HS-27A (cell line): ENCODE results near the gene TAF11.
"Not testable (repeated sequence)": the region's sequence is repeated elsewhere in the genome, so short reads cannot be mapped to it uniquely, and the experiment has no call there.

Experiments
- DNase-seq: peaks from one replicate; pipeline ENCODE4 v3.0.0-alpha.2; 2012; ENCODE audit warnings: low read depth, missing footprints

The TAF11 gene

DNA sequence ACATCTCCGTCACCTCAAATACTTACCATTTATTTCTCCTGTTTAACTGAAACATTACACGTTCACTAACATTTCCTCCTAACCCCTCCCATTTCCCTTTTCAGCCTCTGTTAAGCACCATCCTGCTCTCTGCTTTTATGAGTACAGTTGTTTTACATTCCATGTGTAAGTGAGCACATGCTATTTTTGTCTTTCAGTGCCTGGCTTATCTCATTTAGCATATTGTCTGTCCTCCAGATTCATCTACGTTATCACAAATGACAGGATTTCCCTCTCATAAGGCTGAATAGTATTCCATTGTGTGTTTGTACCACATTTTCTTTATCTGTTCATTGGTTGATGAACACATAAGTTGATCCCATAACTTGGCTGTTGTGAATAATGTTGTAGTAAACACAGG is 22.7 kb downstream of the TAF11 start:
- no peak for DNase-seq

DNA sequence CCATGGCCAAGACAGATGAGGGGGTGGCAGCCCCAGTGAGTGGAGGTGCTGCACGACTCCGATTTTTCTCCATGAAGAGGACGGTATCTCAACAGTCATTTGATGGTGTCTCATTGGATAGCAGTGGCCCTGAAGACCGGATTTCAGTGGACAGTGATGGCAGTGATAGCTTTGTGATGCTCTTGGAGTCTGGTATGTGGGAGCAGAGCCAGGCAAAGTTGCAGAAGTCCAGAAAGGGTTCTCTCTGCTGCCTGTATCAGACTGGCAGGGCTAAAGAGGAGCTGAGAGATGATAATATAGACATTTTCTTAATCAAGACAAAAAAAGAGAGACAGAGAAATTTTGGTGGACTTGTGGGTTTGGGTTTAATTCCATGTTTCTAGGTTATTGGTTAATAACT is 23.8 kb downstream of the TAF11 start:
- no peak for DNase-seq

DNA sequence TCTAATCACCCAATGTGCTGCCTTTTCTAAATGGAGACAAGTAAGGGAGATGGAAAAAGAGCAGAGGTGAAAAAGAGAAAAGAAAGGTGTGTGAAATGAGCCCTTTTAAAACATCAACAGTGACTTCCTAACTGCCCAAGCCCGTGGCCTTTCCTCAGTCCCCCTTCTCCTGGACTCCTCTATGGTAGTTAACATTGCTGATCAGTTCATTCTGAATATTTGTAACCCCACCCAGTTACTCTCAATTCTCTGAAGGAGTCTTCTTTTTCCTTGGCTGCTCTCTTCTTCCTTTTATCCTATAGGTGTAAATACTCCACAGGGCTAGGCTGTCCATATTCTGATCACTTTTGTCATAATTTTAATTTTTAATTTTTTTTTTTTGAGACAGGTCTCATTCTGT is 27.1 kb downstream of the TAF11 start:
- no peak for DNase-seq

DNA sequence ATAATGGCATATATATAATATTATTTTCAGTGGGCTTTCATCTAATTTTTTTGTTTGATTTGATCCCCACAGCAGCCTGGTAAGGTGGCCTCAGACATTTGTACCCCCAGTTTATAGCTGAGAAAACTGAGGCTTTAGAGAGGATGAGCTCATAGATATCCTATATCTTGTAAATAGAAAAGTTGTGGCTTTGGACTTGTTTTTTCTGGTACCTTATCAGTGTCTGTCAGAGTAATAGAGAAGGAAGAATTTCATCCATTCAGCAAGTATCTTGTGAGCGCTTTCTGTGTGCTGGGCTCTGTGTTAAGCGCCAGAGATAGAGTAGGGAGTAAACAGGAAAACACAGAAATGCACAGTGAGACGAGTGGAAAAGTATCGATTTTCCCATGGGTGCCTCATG is 27.9 kb downstream of the TAF11 start:
- DNase-seq = no peak

DNA sequence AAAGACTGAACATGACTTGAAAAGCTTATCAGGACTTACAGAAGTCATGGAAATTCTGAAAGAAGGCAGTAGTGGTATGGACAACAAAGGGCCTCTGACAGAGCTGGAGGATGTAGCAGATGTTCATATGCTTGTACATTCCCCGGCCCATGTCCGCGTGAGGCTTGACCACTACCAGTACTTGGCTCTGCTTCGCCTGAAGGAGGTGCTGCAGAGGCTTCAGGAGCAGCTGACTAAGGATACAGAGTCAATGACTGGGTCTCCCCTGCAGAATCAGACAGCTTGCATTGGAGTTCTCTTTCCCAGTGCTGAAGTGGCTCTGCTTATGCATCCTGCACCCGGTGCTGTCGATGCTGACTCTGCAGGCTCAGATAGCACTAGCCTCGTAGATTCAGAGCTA is 29.2 kb downstream of the TAF11 start:
- DNase-seq = no peak

DNA sequence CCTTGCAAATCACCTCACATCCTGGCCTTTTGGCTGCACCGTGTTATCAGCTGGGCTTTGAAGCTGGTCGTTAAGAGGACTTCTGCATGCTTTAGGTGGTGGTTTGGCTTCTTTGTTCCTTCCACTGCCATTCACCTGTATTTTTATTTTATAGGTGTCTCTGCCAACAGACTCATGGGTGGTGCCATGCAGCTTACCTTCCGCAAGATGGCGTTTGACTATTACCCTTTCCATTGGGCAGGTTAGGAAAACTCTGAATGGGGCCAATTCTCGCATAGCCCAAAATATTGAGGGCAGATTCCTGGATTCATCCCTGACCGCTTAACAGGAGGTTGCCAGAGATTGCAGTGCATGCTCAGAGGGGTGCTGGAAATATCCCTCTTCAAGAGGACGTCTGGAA is 32.4 kb downstream of the TAF11 start:
- no peak for DNase-seq

DNA sequence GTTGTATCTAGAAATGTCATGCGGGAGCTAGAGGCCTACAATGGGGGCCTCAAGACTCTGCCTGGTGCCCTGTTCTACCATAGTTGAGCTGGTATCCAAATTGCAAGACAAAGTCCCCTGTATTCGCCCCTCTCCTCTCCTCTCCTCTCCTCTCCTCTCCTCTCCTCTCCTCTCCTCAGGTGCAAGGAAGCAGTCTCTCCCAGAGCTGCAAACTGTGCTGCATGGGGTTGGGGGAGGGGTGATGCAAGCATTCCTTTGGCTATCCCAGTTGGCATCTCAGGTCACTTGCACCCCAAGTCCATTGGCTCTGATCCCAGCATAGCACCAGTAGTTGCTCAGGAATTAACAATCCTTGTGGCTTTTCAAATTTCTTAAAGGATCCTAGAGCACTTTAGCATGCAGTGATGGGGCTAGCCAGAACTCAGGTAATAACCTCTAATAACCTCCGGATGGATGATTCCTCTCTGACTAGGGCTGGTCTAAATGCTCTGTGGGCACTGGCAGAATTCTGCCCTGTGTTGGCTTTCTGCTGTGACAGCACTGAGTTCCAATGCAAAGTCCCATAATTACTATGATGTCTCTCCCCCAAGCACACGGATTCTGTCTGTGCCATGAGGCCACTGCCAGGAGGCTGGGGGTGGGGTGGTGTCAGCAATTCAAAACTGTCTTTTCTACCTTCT is 35.3 kb downstream of the TAF11 start:
- peak; percentile 8 for DNase-seq

DNA sequence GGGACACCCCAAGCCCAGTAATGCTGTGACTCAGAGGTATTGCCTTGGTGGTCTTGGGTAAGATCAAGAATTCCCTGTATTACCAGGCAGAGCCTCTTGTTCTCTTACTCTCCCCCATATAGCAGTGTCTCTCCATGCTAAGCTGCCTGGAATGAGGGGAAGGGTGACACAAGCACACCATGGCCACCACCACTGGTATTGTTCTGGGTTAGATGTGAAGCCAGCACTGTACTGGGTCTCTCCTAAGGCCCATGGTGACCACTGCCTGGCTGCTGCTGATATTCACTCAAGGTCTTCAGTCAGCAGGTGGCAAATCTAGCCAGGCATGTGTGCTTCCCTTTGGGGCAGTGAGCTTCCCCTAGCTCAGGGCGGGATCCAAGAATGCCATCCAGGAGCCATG is 36.5 kb downstream of the TAF11 start:
- DNase-seq = no peak

DNA sequence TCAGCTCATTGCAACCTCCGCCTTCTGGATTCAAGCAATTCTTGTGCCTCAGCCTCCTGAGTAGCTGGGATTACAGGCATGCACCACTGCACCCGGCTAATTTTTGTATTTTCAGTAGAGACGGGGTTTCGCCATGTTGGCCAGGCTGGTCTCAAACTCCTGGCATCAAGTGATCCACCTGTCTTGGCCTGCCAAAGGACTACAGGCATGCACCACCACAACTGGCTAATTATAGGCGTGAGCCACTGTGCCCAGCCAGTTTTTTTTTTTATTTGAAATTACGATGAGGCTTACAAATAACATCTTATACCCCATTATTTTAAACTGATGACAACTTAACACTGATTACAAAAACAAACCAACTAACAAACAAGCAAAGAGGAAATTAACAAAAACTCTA is 38.8 kb downstream of the TAF11 start:
- not testable (repeated sequence) for DNase-seq

DNA sequence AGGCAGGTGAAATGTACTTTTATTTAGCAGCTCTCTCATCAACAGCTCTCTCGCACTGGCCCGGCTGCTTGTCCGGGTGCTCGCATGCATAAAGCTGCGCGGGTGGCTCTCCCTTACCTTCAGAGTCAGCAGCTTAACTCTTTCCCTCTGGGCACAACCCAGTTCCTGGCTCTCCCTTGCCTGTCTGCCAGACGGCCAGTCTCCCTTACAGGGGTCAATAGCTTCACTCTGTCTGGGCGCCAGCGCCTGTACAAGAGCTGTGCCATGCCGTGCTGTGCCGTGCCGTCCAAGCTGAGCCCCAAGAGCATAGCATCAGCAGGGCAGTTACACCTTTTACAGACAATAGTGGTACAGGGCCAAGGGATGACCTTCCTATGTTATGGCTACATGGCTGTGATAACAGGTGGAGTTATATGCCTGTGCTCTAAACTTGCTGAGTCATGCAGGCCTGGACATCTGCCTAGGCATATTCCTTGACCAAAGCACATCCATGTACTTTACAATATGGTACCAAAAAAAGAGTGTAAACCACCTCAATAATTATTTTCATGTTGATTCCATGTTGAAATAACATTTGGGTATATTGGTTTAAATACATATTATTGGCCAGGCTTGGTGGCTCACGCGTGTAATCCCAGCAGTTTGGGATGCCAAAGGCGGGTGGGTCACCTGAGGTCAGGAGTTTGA is 48.0 kb downstream of the TAF11 start:
- no peak for DNase-seq

DNA sequence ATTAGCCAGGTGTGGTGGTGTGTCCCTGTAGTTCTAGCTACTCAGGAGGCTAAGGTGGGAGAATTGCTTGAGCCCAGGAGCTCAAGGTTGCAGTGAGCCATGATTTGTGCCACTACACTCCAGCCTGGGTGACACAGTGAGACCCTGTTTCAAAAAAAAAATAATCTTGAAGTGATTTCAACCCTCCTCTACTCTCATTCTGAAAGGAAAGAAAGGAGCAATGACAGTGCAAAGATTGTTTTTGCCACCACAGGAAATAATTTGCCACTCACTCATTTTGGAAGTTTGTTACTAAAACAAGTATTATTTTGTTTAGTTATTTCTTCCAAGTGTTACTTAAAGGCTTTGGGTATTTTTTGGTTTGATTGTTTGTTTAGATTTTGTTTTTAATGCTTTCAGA is 50.3 kb downstream of the TAF11 start:
- no peak for DNase-seq

DNA sequence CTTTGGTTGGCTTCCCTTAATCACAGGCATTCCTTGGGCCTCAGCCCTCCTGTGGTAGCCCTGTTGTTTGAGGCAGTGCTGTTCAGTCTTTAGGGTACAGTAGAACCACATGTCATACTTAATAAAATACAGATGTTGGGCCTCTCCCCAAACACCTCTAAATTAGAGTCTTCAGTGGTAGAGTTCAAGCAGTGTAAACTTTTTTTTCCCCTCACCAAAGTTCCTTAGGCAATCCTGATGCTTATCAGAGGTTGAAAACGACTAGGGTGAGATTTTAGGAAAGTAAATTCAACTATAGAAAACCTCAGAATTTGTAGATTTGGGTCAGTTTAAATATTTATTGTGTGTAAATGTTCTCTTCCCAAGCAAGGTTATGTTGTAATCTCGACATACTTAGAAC is 51.4 kb downstream of the TAF11 start:
- no peak for DNase-seq

DNA sequence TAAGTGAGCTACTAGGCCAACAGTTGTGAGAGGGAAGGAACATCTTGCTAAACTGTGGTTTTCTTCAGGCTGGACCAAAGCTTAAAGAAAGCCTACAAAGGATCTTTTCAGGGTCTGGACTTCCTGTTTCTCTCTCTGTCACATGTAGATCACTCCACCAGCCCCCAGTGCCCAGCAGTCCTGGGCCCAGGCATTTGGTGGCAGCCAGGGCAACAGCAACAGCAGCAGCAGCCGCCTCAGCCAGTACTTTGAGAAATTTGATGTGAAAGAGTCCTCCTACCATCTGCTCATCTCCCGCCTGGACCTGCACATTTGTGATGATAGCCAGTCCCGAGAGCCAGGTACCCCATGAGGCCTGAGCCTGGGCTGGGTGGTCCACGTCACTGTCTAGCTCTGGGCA is 51.8 kb downstream of the TAF11 start:
- no peak for DNase-seq

DNA sequence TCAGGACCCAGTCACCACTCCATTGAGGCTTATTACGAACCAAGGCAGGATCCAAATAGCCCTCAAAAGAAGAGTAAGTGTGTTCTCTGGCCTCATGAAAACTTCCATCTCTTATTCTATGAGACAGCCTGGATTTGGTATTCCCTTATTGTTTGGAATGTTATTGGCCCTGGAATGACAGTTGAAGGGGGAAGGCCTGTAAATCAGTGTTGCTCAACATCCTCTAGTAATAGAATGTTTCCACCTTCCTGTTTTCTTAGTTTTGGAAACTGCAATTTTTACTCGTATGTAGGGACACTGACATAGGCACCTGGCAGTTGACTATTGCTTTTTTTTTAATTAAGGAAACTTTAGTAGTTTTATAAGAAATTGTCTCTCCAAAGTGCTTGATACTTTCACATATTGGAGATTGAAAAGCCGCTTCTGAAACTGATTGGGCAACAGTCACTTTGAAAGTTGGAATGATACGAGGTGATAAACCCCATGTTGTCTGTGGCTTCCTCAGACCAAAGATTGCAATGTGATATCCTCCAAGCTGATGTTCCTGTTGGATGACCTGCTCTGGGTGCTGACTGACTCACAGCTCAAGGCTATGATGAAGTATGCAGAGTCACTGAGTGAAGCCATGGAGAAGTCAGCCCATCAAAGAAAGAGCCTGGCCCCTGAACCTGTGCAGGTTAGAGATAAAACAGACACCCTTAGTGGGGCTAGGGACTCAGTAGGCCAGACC is 52.9 kb downstream of the TAF11 start:
- no peak for DNase-seq

DNA sequence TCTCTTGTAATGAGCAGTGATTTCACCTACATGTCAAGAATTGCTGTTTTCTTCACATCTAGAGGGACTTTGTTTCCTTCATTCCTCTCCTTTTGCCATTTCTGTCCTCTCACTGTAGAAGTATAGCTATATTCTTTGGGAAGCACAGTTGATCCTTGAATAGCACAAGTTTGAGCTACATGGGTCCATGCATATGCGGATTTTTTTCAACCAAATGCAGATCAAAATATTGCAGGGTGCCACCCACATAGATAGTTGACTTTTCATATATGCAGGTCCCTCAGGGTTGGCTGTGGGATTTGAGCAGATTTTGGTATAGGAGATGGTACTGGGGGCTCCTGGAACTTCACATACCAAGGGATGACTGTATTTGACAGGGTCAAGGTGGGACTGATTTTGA is 54.9 kb downstream of the TAF11 start:
- no peak for DNase-seq

DNA sequence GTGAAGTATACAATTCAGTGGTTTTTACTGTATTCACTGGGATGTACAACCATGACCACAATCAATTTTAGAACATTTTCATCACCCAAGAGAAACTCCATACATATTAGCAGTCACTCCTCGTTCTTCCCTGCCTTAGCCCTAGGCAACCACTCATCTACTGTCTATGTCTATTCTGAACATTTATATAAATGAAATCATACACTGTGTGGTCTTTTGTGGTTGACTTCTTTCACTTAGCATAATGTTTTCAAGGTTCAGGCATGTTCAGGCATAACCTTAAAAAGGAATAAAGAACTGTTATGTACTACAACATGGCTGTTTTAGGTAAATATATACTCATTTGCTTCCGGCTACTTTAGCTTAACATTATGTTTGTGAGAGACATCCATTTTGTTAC is 58.7 kb downstream of the TAF11 start:
- DNase-seq = no peak
